ENCODE measurements around the gene C16orf89. TPM values are rescaled to one million over a fixed set of nuclear protein-coding genes. Genes with fewer than 3 reads are reported as not detected.

The C16orf89 gene
- total RNA-seq, 1 experiment from 2014 or later = not detected

DNA sequence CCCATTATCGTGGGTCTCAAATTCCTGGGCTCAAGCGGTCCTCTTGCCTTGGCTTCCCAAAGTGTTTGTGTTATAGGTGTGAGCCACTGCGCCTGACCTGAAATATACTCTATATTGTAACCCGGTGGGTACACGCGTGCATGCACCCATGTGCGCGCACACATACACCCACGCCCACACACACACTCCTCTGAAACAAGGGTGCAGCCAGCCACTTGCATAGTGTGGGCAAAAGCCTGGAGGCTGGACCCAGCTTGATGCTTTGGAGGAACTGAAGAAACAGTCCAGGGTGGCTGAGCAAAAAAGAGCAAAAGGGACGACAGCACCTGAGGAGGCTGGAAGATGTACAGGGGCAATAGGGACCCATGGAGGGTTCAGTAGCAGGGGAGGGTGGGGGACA lies 61.9 kb downstream of the C16orf89 start:
- ChIA-PET CTCF (no interaction called here), POLR2A (no interaction called here)
- Mint-ChIP-seq H3K4me1 (ENCODE audit: insufficient read depth, unreplicated experiment) (no peaks in the 10 kb centered on the region), H3K9me3 (ENCODE audit: unreplicated experiment) (no peaks in the 10 kb centered on the region), H3K27me3 (ENCODE audit: insufficient read depth, unreplicated experiment) (peaks cover 7% of the 10 kb centered on the region), H3K36me3 (ENCODE audit: insufficient read depth, unreplicated experiment) (no peaks in the 10 kb centered on the region), H3K4me3 (ENCODE audit: unreplicated experiment) (no peak overlapping the region), H3K27ac (ENCODE audit: low read depth, unreplicated experiment) (no peak overlapping the region)
- intact Hi-C loops (cut with micrococcal nuclease) = no loop called here
- DNase-seq (ENCODE audit: unreplicated experiment) = no peak
- BruUV-seq (replicated peaks) = no TSS peak
- TF ChIP-seq, protein P1, sequence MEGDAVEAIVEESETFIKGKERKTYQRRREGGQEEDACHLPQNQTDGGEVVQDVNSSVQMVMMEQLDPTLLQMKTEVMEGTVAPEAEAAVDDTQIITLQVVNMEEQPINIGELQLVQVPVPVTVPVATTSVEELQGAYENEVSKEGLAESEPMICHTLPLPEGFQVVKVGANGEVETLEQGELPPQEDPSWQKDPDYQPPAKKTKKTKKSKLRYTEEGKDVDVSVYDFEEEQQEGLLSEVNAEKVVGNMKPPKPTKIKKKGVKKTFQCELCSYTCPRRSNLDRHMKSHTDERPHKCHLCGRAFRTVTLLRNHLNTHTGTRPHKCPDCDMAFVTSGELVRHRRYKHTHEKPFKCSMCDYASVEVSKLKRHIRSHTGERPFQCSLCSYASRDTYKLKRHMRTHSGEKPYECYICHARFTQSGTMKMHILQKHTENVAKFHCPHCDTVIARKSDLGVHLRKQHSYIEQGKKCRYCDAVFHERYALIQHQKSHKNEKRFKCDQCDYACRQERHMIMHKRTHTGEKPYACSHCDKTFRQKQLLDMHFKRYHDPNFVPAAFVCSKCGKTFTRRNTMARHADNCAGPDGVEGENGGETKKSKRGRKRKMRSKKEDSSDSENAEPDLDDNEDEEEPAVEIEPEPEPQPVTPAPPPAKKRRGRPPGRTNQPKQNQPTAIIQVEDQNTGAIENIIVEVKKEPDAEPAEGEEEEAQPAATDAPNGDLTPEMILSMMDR (IDR thresholded peaks at IDR 0.05; ENCODE audit: unreplicated experiment) = no peak

DNA sequence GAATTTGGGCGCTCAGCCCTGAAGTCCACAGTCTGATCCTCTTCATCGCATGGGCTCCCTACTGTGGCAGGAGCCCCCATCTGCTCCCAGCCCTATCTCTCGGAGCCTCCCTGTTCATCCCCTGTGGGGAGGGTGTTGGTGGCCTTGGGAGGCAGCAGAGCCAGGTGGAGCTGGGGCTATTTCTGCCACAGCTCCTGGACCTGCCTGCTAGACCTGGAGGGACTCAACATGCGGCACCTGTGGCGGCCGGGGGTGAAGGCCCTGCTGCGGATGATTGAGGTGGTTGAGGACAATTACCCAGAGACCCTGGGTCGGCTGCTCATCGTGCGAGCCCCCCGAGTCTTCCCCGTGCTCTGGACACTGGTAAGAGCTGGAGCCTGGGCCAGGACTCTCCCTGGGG lies 62.5 kb downstream of the C16orf89 start:
- H3K27ac Mint-ChIP-seq (ENCODE audit: low read depth, unreplicated experiment) = no peak overlapping the region
- no peaks in the 10 kb centered on the region for H3K36me3 Mint-ChIP-seq (ENCODE audit: insufficient read depth, unreplicated experiment)
- BruUV-seq (replicated peaks) = no TSS peak
- intact Hi-C loops (cut with micrococcal nuclease) = no loop called here
- DNase-seq (ENCODE audit: unreplicated experiment) = no peak
- no peak overlapping the region for H3K4me3 Mint-ChIP-seq (ENCODE audit: unreplicated experiment)
- H3K27me3 Mint-ChIP-seq (ENCODE audit: insufficient read depth, unreplicated experiment) = peaks cover 10% of the 10 kb centered on the region
- H3K4me1 Mint-ChIP-seq (ENCODE audit: insufficient read depth, unreplicated experiment) = no peaks in the 10 kb centered on the region
- no peaks in the 10 kb centered on the region for H3K9me3 Mint-ChIP-seq (ENCODE audit: unreplicated experiment)
- TF ChIP-seq, protein P1 (IDR thresholded peaks at IDR 0.05; ENCODE audit: unreplicated experiment) = no peak
- POLR2A ChIA-PET = no interaction called here
- CTCF ChIA-PET = no interaction called here

DNA sequence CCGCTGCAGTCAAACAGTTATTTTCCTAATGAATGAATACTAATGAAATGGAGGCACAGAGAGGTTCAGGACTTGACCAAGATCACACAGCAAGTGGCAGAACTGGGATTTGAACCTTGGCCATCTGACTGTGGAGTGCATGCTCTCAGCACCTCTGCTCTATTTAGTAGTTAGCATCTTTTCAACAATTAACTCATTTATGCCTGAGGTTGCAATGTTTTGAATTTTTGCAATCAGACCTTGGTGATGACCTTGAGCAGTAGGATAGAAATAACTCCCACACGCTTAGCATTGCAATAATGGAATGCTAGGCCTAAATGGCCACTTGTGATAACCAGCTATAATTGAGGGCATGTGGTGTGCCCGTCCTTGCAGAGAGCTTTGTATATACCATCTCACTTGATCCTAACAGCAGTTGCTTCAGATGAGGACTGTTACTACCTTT lies 63.0 kb downstream of the C16orf89 start:
- peaks cover 10% of the 10 kb centered on the region for H3K27me3 Mint-ChIP-seq (ENCODE audit: insufficient read depth, unreplicated experiment)
- no peaks in the 10 kb centered on the region for H3K9me3 Mint-ChIP-seq (ENCODE audit: unreplicated experiment)
- TF ChIP-seq, protein P1 (IDR thresholded peaks at IDR 0.05; ENCODE audit: unreplicated experiment) = no peak
- H3K36me3 Mint-ChIP-seq (ENCODE audit: insufficient read depth, unreplicated experiment) = no peaks in the 10 kb centered on the region
- H3K27ac Mint-ChIP-seq (ENCODE audit: low read depth, unreplicated experiment) = no peak overlapping the region
- no peaks in the 10 kb centered on the region for H3K4me1 Mint-ChIP-seq (ENCODE audit: insufficient read depth, unreplicated experiment)
- intact Hi-C loops (cut with micrococcal nuclease) = no loop called here
- no peak for DNase-seq (ENCODE audit: unreplicated experiment)
- no TSS peak for BruUV-seq (replicated peaks)
- no peak overlapping the region for H3K4me3 Mint-ChIP-seq (ENCODE audit: unreplicated experiment)
- ChIA-PET CTCF (no interaction called here), POLR2A (no interaction called here)

DNA sequence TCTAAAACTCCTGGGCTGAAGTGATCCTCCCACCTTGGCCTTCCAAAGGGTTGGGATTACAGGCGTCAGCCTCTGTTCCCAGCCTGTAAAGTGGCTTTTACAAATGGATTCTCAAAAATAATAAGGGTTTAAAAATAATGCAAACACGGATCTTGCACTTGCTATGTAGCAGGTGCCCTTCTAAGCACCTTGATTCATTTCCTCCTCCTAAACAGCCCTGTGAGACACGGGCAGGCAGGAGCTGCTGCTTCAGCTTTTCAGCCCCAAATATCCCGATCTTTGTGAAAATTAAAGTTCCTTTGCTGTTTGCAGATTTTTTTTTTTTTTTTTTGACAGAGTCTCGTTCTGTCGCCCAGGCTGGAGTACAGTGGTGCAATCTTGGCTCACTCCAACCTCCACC lies 63.8 kb downstream of the C16orf89 start:
- DNase-seq (ENCODE audit: unreplicated experiment) = no peak
- Mint-ChIP-seq H3K4me1 (ENCODE audit: insufficient read depth, unreplicated experiment) (no peaks in the 10 kb centered on the region), H3K9me3 (ENCODE audit: unreplicated experiment) (no peaks in the 10 kb centered on the region), H3K36me3 (ENCODE audit: insufficient read depth, unreplicated experiment) (no peaks in the 10 kb centered on the region), H3K4me3 (ENCODE audit: unreplicated experiment) (no peak overlapping the region), H3K27ac (ENCODE audit: low read depth, unreplicated experiment) (no peak overlapping the region), H3K27me3 (ENCODE audit: insufficient read depth, unreplicated experiment) (peaks cover 10% of the 10 kb centered on the region)
- POLR2A ChIA-PET = no interaction called here
- CTCF ChIA-PET = interaction anchor here (0.7 kb wide), 1 partner anchor 19 kb away, joined by 3 read pairs; no protein-coding TSS in a partner anchor
- TF ChIP-seq, protein P1 (IDR thresholded peaks at IDR 0.05; ENCODE audit: unreplicated experiment) = no peak
- intact Hi-C loops (cut with micrococcal nuclease) = no loop called here
- no TSS peak for BruUV-seq (replicated peaks)

Data from MCF 10A (cell line).